SJSA1 (cell line): ENCODE results near the gene MIEN1. TPM values are rescaled to one million over a fixed set of nuclear protein-coding genes. Genes with fewer than 3 reads are reported as not detected.

Experiments
- DNase-seq, 2 experiments: peaks; one replicate each; pipeline ENCODE4 v3.0.0-alpha.2; 2015 to 2020; ENCODE audit warnings: low spot score in 2 of 2, low read depth in 1 of 2
- H3K27ac ChIP-seq: fragments of 250-450 bp; sonication (Bioruptor Pico); 2 replicates; pipeline ENCODE4 v1.5.1; 2020; ENCODE audit warnings: mild to moderate bottlenecking, moderate library complexity
- H3K27me3 ChIP-seq: fragments of 250-450 bp; sonication (Bioruptor Pico); replicated peaks from 2 replicates; pipeline ENCODE4 v1.5.1; 2020; ENCODE audit warnings: mild to moderate bottlenecking, moderate library complexity
- H3K36me3 ChIP-seq: fragments of 250-450 bp; sonication (Bioruptor Pico); 2 replicates; pipeline ENCODE4 v1.5.1; 2020; ENCODE audit warnings: mild to moderate bottlenecking
- H3K4me1 ChIP-seq: fragments of 250-450 bp; sonication (Bioruptor Pico); replicated peaks from 2 replicates; pipeline ENCODE4 v1.6.1; 2021; ENCODE audit warnings: mild to moderate bottlenecking
- H3K4me3 ChIP-seq: fragments of 250-450 bp; sonication (Bioruptor Pico); 2 replicates; pipeline ENCODE4 v1.5.1; 2020; ENCODE audit warnings: mild to moderate bottlenecking
- H3K9me3 ChIP-seq: fragments of 250-450 bp; sonication (Bioruptor Pico); replicated peaks from 2 replicates; pipeline ENCODE4 v1.5.1; 2020; ENCODE audit warnings: mild to moderate bottlenecking
- total RNA-seq: library from RNA; depleted of rRNA; stranded (reverse); fragments of >200 nt; shearing (Covaris generic); gene quantifications from 2 replicates; pipeline ENCODE4 v1.2.3, GENCODE V29; 2014; rRNA removed

MIEN1 gene
- total RNA-seq, 1 experiment from 2014 or later, result 53.3 TPM

- Histone ChIP-seq H3K4me3 (no peak overlapping the region), H3K4me1 (no peaks in the 10 kb centered on the region), H3K27ac (no peak overlapping the region), H3K36me3 (0 out of 2 replicates have a peak, but pooled peaks cover 3% of the 10 kb centered on the region), H3K9me3 (no peaks in the 10 kb centered on the region), H3K27me3 (no peaks in the 10 kb centered on the region)
- DNase-seq, result no peak
These were observed 50.7 kb downstream of the MIEN1 start for GRCh38 chr17:39679521-39680192.

Other genes starting within 250 kb of the MIEN1 start
- not detected in 2 replicates for gene NEUROD2, start 122.6 kb downstream of the MIEN1 start, total RNA-seq
- not detected in 2 replicates for gene PPP1R1B, start 103.6 kb downstream of the MIEN1 start, total RNA-seq
- gene STARD3, start 93.4 kb downstream of the MIEN1 start, total RNA-seq, result 27.8 and 46.6 TPM in 2 replicates
- gene TCAP, start 65.2 kb downstream of the MIEN1 start, total RNA-seq, result 0.11 TPM in 1 of 2 replicates, not detected in the other
- gene PNMT, start 62.1 kb downstream of the MIEN1 start, total RNA-seq, result not detected in 2 replicates
- 8.4 and 10.1 TPM in 2 replicates for gene PGAP3, start 42.5 kb downstream of the MIEN1 start, total RNA-seq
- gene ERBB2, start 30.5 kb downstream of the MIEN1 start, total RNA-seq, result 16.7 and 26.8 TPM in 2 replicates
- not detected in 2 replicates for gene GRB7, start 7.4 kb upstream of the MIEN1 start, total RNA-seq
- gene IKZF3, start 133.8 kb upstream of the MIEN1 start, total RNA-seq, result under 0.01 TPM in 1 of 2 replicates, not detected in the other
- not detected in 2 replicates for gene ZPBP2, start 137.7 kb upstream of the MIEN1 start, total RNA-seq
- gene GSDMB, start 188.1 kb upstream of the MIEN1 start, total RNA-seq, result 0.85 and 2.2 TPM in 2 replicates
- 36.0 and 39.1 TPM in 2 replicates for gene ORMDL3, start 197.1 kb upstream of the MIEN1 start, total RNA-seq
- not detected in 2 replicates for gene LRRC3C, start 197.2 kb upstream of the MIEN1 start, total RNA-seq
- not detected in 2 replicates for gene GSDMA, start 232.5 kb upstream of the MIEN1 start, total RNA-seq